Measurements from ENCODE around the gene USF2.
A peak's percentile ranks its signal among the peaks of the same experiment; 100 is the strongest.

Gene USF2

GRCh38 chr19:35313587-35313986 is 44.8 kb downstream of the USF2 start:
- no peaks in the 10 kb centered on the region for H3K36me3 ChIP-seq
- H3K27ac ChIP-seq, result no peak overlapping the region
- H3K27me3 ChIP-seq (ENCODE audit: insufficient read depth, low read depth, severe bottlenecking), result no peaks in the 10 kb centered on the region
- no peak for TF ChIP-seq CTCF (IDR thresholded peaks at IDR 0.05; ENCODE audit: low read depth, low read length)
- DNase-seq, result no peak
- H3K9me3 ChIP-seq (ENCODE audit: severe bottlenecking), result no peaks in the 10 kb centered on the region
- H3K4me3 ChIP-seq (ENCODE audit: low read depth, low read length), result no peak overlapping the region

- no peaks in the 10 kb centered on the region for H3K36me3 ChIP-seq
- no peaks in the 10 kb centered on the region for H3K9me3 ChIP-seq (ENCODE audit: severe bottlenecking)
- DNase-seq, result no peak
- no peak overlapping the region for H3K27ac ChIP-seq
- no peak overlapping the region for H3K4me3 ChIP-seq (ENCODE audit: low read depth, low read length)
- H3K27me3 ChIP-seq (ENCODE audit: insufficient read depth, low read depth, severe bottlenecking), result no peaks in the 10 kb centered on the region
- no peak for TF ChIP-seq CTCF (IDR thresholded peaks at IDR 0.05; ENCODE audit: low read depth, low read length)
These were observed 45.3 kb downstream of the USF2 start for GRCh38 chr19:35314031-35314430.

- no peak for DNase-seq
- Histone ChIP-seq H3K27ac (no peak overlapping the region), H3K36me3 (no peaks in the 10 kb centered on the region), H3K4me3 (ENCODE audit: low read depth, low read length) (no peak overlapping the region), H3K9me3 (ENCODE audit: severe bottlenecking) (no peaks in the 10 kb centered on the region), H3K27me3 (ENCODE audit: insufficient read depth, low read depth, severe bottlenecking) (no peaks in the 10 kb centered on the region)
- no peak for TF ChIP-seq CTCF (IDR thresholded peaks at IDR 0.05; ENCODE audit: low read depth, low read length)
These were observed 46.2 kb downstream of the USF2 start for GRCh38 chr19:35314858-35315470.

GRCh38 chr19:35315883-35316282 is 47.1 kb downstream of the USF2 start:
- DNase-seq, result peak; percentile 74

GRCh38 chr19:35316560-35316959 is 47.8 kb downstream of the USF2 start:
- no peaks in the 10 kb centered on the region for H3K36me3 ChIP-seq
- DNase-seq, result no peak

More at GRCh38 chr19:35315883-35316282, 47.1 kb downstream of the USF2 start:
- no peaks in the 10 kb centered on the region for H3K9me3 ChIP-seq (ENCODE audit: severe bottlenecking)
- no peaks in the 10 kb centered on the region for H3K27me3 ChIP-seq (ENCODE audit: insufficient read depth, low read depth, severe bottlenecking)
- no peak overlapping the region for H3K27ac ChIP-seq
- peak; percentile 43; the same call in 1 of the 2 replicates for TF ChIP-seq CTCF (IDR thresholded peaks at IDR 0.05; ENCODE audit: low read depth, low read length)
- no peak overlapping the region for H3K4me3 ChIP-seq (ENCODE audit: low read depth, low read length)
- no peaks in the 10 kb centered on the region for H3K36me3 ChIP-seq

More at GRCh38 chr19:35316560-35316959, 47.8 kb downstream of the USF2 start:
- Histone ChIP-seq H3K9me3 (ENCODE audit: severe bottlenecking) (no peaks in the 10 kb centered on the region), H3K27me3 (ENCODE audit: insufficient read depth, low read depth, severe bottlenecking) (no peaks in the 10 kb centered on the region), H3K27ac (peak overlapping the region; percentile 46), H3K4me3 (ENCODE audit: low read depth, low read length) (no peak overlapping the region)
- TF ChIP-seq CTCF (IDR thresholded peaks at IDR 0.05; ENCODE audit: low read depth, low read length), result no peak
